Cardiac muscle cell (in vitro differentiated cells and primary cell): ENCODE results near the gene ANKRD44. TPM values are rescaled to one million over a fixed set of nuclear protein-coding genes. Genes with fewer than 3 reads are reported as not detected.

Experiments
- DNase-seq, 2 donors: peaks; one replicate each; pipeline versions ENCODE4 v3.0.0 to v3.0.0-alpha.2; 2010 to 2017; ENCODE audit warnings: low read depth in 1 of 2, low spot score in 1 of 2
- H3K27ac ChIP-seq: fragments of 200-600 bp; sonication (generic); 2 replicates; pipeline ENCODE4 v1.5.1; 2016
- H3K27me3 ChIP-seq: fragments of 200-600 bp; sonication (generic); 2 replicates; pipeline ENCODE4 v1.6.0; 2016; ENCODE audit warnings: control low read depth
- H3K36me3 ChIP-seq: fragments of 200-600 bp; sonication (generic); 2 replicates; pipeline ENCODE4 v1.5.1; 2016; ENCODE audit warnings: control low read depth
- H3K4me1 ChIP-seq: fragments of 200-600 bp; sonication (generic); 2 replicates; pipeline ENCODE4 v1.8.1; 2017; ENCODE audit warnings: low read depth, mild to moderate bottlenecking, mixed run types
- H3K4me3 ChIP-seq: fragments of 200-600 bp; sonication (generic); 2 replicates; pipeline ENCODE4 v1.5.1; 2016; ENCODE audit warnings: mild to moderate bottlenecking
- H3K9me3 ChIP-seq: fragments of 200-600 bp; sonication (generic); 2 replicates; pipeline ENCODE4 v1.5.1; 2017; ENCODE audit warnings: low read depth, mild to moderate bottlenecking, control low read depth
- polyA plus RNA-seq: library from polyadenylated mRNA; unstranded; fragments of >200 nt; fragmentation: Nextera tagmentation; extraction: Ambion mirVana; gene quantifications from 2 replicates; pipeline ENCODE4 v1.2.1, GENCODE V29; 2016
- total RNA-seq: library from RNA; depleted of rRNA; stranded (reverse); fragments of >200 nt; gene quantifications from 2 replicates; pipeline ENCODE4 v1.2.3, GENCODE V29; 2016
- TF ChIP-seq, protein P1 (sequence below): IDR thresholded peaks from 2 replicates; pipeline ENCODE4 v1.5.1; 2012; ENCODE audit warnings: low read depth, mild to moderate bottlenecking, low read length

ANKRD44 gene
- total and polyA plus RNA-seq, 2 experiments from 2014 or later, result 4.0 to 5.0 TPM

DNA sequence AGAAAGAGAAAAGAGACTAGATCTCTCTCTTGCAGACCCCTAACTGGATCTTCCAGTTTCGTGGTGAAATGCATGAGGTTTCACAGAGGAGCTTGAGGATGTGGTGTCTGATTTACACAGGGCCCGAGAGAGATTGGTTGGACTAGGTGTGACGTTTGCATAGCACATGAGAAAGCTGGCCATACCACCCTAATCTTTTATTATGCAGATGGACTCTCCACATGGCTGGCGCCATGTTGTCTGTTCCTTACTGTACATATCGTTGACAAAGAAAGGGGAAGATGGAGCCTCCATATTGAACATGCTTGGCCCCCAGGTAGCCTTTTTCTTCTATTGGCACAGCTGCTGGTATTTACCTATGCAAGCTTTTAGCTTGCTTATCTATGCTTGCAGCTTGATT, 356.6 kb downstream of the ANKRD44 start:
- Histone ChIP-seq H3K4me3 (no peak overlapping the region), H3K36me3 (no peaks in the 10 kb centered on the region), H3K9me3 (no peaks in the 10 kb centered on the region), H3K27ac (no peak overlapping the region), H3K27me3 (no peaks in the 10 kb centered on the region), H3K4me1 (no peaks in the 10 kb centered on the region)
- TF ChIP-seq, protein P1, sequence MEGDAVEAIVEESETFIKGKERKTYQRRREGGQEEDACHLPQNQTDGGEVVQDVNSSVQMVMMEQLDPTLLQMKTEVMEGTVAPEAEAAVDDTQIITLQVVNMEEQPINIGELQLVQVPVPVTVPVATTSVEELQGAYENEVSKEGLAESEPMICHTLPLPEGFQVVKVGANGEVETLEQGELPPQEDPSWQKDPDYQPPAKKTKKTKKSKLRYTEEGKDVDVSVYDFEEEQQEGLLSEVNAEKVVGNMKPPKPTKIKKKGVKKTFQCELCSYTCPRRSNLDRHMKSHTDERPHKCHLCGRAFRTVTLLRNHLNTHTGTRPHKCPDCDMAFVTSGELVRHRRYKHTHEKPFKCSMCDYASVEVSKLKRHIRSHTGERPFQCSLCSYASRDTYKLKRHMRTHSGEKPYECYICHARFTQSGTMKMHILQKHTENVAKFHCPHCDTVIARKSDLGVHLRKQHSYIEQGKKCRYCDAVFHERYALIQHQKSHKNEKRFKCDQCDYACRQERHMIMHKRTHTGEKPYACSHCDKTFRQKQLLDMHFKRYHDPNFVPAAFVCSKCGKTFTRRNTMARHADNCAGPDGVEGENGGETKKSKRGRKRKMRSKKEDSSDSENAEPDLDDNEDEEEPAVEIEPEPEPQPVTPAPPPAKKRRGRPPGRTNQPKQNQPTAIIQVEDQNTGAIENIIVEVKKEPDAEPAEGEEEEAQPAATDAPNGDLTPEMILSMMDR, result no peak
- DNase-seq, result no peak

DNA sequence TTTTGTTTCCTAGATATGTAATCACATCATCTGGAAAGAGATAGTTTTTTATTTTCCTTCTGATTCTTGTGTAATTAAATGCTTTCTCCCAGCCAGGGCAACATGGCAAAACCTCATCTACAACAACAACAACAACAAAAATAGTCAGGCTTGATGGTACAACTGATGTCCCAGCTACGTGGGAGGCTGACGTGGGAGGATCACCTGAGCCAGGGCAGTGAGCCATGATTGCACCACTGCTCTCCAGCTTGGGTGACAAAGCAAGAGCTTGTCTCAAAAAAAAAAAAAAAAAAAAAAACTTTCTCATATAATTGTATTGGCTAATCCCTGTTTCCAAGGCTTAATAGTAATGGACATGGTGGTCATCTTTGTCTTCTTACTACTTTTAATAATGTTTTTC, 357.6 kb downstream of the ANKRD44 start:
- Histone ChIP-seq H3K27me3 (no peaks in the 10 kb centered on the region), H3K4me3 (no peak overlapping the region), H3K27ac (no peak overlapping the region), H3K36me3 (no peaks in the 10 kb centered on the region), H3K9me3 (no peaks in the 10 kb centered on the region), H3K4me1 (no peaks in the 10 kb centered on the region)
- no peak for DNase-seq
- TF ChIP-seq, protein P1, result no peak

DNA sequence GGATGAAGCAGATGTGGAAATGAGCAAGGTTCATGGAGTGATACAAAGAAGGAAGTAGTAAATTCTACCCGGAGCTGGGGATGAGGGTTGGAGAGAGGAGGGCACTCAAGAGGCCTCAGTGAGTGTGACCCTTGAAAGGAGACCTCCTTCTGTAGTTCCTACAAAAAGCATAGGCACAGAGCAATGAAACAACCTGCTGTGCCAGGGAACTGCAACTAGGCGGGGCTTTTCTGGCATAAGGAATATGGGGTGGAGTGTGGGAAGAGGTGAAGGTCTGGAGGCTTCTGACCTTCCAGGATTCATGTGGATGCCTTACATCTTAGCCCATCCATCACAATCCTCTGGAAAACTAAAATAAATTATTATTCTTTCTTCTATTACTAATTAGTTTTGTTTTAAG, 358.6 kb downstream of the ANKRD44 start:
- TF ChIP-seq, protein P1, result no peak
- no peak for DNase-seq
- Histone ChIP-seq H3K9me3 (no peaks in the 10 kb centered on the region), H3K4me3 (no peak overlapping the region), H3K36me3 (no peaks in the 10 kb centered on the region), H3K27me3 (no peaks in the 10 kb centered on the region), H3K27ac (no peak overlapping the region), H3K4me1 (no peaks in the 10 kb centered on the region)

DNA sequence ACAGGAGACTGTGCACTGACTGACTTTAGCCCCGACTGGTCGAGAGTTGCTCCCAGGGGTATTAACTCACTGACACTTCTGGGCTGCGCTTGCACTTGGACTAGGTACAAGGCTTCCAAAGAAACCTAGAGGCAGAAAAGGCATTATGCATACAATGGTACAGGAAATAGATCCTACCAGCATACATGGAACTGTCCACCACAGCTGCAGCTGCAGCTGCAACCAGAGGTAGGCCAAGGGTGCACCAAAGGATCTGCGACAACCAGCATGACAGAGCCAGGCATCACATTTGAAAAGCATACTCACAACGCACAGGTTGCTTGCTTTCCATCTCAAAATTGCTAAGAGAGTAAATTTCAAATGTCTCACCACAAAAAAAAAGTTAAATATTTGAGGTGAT, 361.5 kb downstream of the ANKRD44 start:
- Histone ChIP-seq H3K9me3 (no peaks in the 10 kb centered on the region), H3K27ac (no peak overlapping the region), H3K27me3 (no peaks in the 10 kb centered on the region), H3K4me3 (no peak overlapping the region), H3K36me3 (no peaks in the 10 kb centered on the region), H3K4me1 (no peaks in the 10 kb centered on the region)
- TF ChIP-seq, protein P1, result no peak
- DNase-seq, result no peak

DNA sequence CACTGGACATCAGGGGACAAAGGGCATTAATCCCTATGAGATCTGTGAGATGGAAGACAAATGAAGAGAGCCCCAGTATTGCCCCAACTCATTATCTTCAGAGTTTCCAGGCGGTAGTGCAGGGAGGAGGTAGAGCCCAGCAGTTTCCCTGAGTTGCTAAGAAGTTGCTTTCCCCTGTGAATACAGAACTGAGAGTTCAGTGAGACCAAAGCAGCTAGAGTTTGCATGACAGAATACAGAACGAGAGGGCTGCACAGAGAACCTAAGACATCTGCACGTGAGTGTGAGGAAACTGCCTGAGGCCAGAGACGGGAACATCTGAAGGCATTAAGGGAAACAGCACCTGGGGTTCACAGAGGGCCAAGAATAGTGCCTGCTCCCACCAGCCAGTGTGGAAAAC, 366.0 kb downstream of the ANKRD44 start:
- TF ChIP-seq, protein P1, result no peak

More for the DNA sequence above, 366.0 kb downstream of the ANKRD44 start:
- Histone ChIP-seq H3K4me3 (no peak overlapping the region), H3K27ac (no peak overlapping the region), H3K9me3 (no peaks in the 10 kb centered on the region), H3K27me3 (no peaks in the 10 kb centered on the region), H3K36me3 (no peaks in the 10 kb centered on the region), H3K4me1 (no peaks in the 10 kb centered on the region)
- DNase-seq, result no peak
